SU-DHL-6 (cell line): ENCODE measurements around the gene ZNF25.

Experiments used
- H2AFZ ChIP-seq: fragments of 200-600 bp; sonication (generic); 2 replicates; pipeline ENCODE4 v1.6.1; 2014; ENCODE audit warnings: low read depth, mild to moderate bottlenecking, moderate library complexity, mixed read lengths, antibody characterized with exemption, low read length; ENCODE audit not compliant: severe bottlenecking
- H3F3A ChIP-seq: fragments of 200-600 bp; shearing (Covaris generic); 2 replicates; pipeline ENCODE4 v1.6.0; 2016; ENCODE audit warnings: antibody characterized with exemption, mild to moderate bottlenecking; ENCODE audit not compliant: insufficient read depth
- H3K27ac ChIP-seq: fragments of 200-600 bp; sonication (generic); 2 replicates; pipeline ENCODE4 v1.5.1; 2016; ENCODE audit warnings: low read depth, mild to moderate bottlenecking, low read length, moderate library complexity, mixed read lengths
- H3K27me3 ChIP-seq: fragments of 200-600 bp; sonication (generic), shearing (Covaris generic); 2 replicates; pipeline ENCODE4 v1.6.0; 2014; ENCODE audit warnings: mild to moderate bottlenecking, low read length
- H3K36me3 ChIP-seq: fragments of 200-600 bp; sonication (generic); 2 replicates; pipeline ENCODE4 v1.6.1; 2014; ENCODE audit warnings: mild to moderate bottlenecking, low read length, mixed read lengths
- H3K4me2 ChIP-seq: fragments of 300-600, 200-600 bp; shearing (Covaris generic), sonication (generic); 2 replicates; pipeline ENCODE4 v1.6.0; 2014; ENCODE audit warnings: low read length, low read depth, mild to moderate bottlenecking; ENCODE audit not compliant: poor library complexity, severe bottlenecking
- H3K4me3 ChIP-seq: fragments of 200-600 bp; sonication (generic); 2 replicates; pipeline ENCODE4 v1.5.1; 2014; ENCODE audit warnings: antibody characterized with exemption, low read length, mild to moderate bottlenecking, mixed read lengths; ENCODE audit not compliant: insufficient read depth, poor library complexity, severe bottlenecking
- H3K79me2 ChIP-seq: fragments of 200-600 bp; sonication (generic); 2 replicates; pipeline ENCODE4 v1.6.1; 2014; ENCODE audit warnings: mild to moderate bottlenecking, low read length, moderate library complexity; ENCODE audit not compliant: insufficient read depth
- H3K9ac ChIP-seq: fragments of 200-600 bp; sonication (generic); 2 replicates; pipeline ENCODE4 v1.7.0; 2014; ENCODE audit warnings: mild to moderate bottlenecking, low read length
- H3K9me2 ChIP-seq: fragments of 200-600 bp; sonication (generic); replicated peaks from 2 replicates; pipeline ENCODE4 v1.6.1; 2014; ENCODE audit warnings: low read length; ENCODE audit not compliant: insufficient read depth
- H3K9me3 ChIP-seq: fragments of 200-600 bp; sonication (generic); 2 replicates; pipeline ENCODE4 v1.6.1; 2014; ENCODE audit warnings: low read length, mixed read lengths; ENCODE audit not compliant: insufficient read depth
- H4K20me1 ChIP-seq: fragments of 200-600 bp; sonication (generic); 2 replicates; pipeline ENCODE4 v1.6.1; 2014; ENCODE audit warnings: low read depth, mild to moderate bottlenecking, antibody characterized with exemption, low read length, moderate library complexity, mixed read lengths
- CTCF ChIP-seq: fragments of 200-600 bp; sonication (generic); IDR thresholded peaks from one replicate; pipeline ENCODE4 v1.5.1; 2017; ENCODE audit warnings: antibody characterized with exemption, mild to moderate bottlenecking, low read length, moderate library complexity; ENCODE audit not compliant: insufficient read depth, poor library complexity, severe bottlenecking
- EZH2phosphoT487 ChIP-seq: fragments of 200-600 bp; sonication (generic), shearing (Covaris generic); conservative IDR thresholded peaks from 2 replicates; pipeline ENCODE4 v1.6.1; 2018; ENCODE audit warnings: mild to moderate bottlenecking, antibody characterized with exemption, low read length, moderate library complexity, mixed read lengths

ZNF25 gene

GRCh38 chr10:37972396-37972795, 4.1 kb downstream of the ZNF25 start:
- no peaks in the 10 kb centered on the region for H4K20me1 ChIP-seq
- no peak for TF ChIP-seq CTCF
- TF ChIP-seq EZH2phosphoT487 = no peak
- H3K4me3 ChIP-seq = no peak overlapping the region
- no peaks in the 10 kb centered on the region for H3K9me3 ChIP-seq
- no peaks in the 10 kb centered on the region for H3K9me2 ChIP-seq
- no peak overlapping the region for H3K9ac ChIP-seq
- no peaks in the 10 kb centered on the region for H3K36me3 ChIP-seq
- H3F3A ChIP-seq = 0 out of 2 replicates have a peak, but pooled peaks cover 3% of the 10 kb centered on the region
- H3K4me2 ChIP-seq = no peak overlapping the region
- H3K27me3 ChIP-seq = no peaks in the 10 kb centered on the region
- no peak overlapping the region for H2AFZ ChIP-seq
- no peak overlapping the region for H3K27ac ChIP-seq
- H3K79me2 ChIP-seq = no peaks in the 10 kb centered on the region

GRCh38 chr10:37965006-37965405, 11.4 kb downstream of the ZNF25 start:
- no peaks in the 10 kb centered on the region for H3K9me2 ChIP-seq
- no peak overlapping the region for H2AFZ ChIP-seq
- H3K9me3 ChIP-seq = peaks cover 17% of the 10 kb centered on the region; the same call in 1 of the 2 replicates
- H3K79me2 ChIP-seq = no peaks in the 10 kb centered on the region
- H3F3A ChIP-seq = peaks cover 4% of the 10 kb centered on the region; the same call in 1 of the 2 replicates
- H3K4me3 ChIP-seq = no peak overlapping the region
- TF ChIP-seq CTCF (no peak), EZH2phosphoT487 (no peak)
- no peaks in the 10 kb centered on the region for H4K20me1 ChIP-seq
- H3K4me2 ChIP-seq = no peak overlapping the region
- H3K27me3 ChIP-seq = no peaks in the 10 kb centered on the region
- no peak overlapping the region for H3K9ac ChIP-seq
- peaks cover 4% of the 10 kb centered on the region; the same call in 1 of the 2 replicates for H3K36me3 ChIP-seq
- no peak overlapping the region for H3K27ac ChIP-seq

GRCh38 chr10:37960591-37961137, 15.8 kb downstream of the ZNF25 start:
- Histone ChIP-seq H3K9me3 (peaks cover 14% of the 10 kb centered on the region; the same call in 1 of the 2 replicates), H3K9me2 (no peaks in the 10 kb centered on the region), H2AFZ (no peak overlapping the region), H3K27me3 (no peaks in the 10 kb centered on the region), H3K9ac (no peak overlapping the region), H3F3A (peaks cover 4% of the 10 kb centered on the region; the same call in 1 of the 2 replicates), H3K4me3 (no peak overlapping the region), H3K79me2 (no peaks in the 10 kb centered on the region), H3K27ac (no peak overlapping the region), H3K4me2 (no peak overlapping the region), H4K20me1 (no peaks in the 10 kb centered on the region), H3K36me3 (peaks cover 3% of the 10 kb centered on the region; the same call in 1 of the 2 replicates)
- no peak for TF ChIP-seq EZH2phosphoT487
- TF ChIP-seq CTCF = no peak
